Effector CD4-positive, alpha-beta T cell (primary cell): ENCODE data around the gene TRIM21.
"Not testable (repeated sequence)": the region's sequence is repeated elsewhere in the genome, so short reads cannot be mapped to it uniquely, and the experiment has no call there.

Experiments used
- DNase-seq: peaks from one replicate; pipeline ENCODE4 v3.0.0-alpha.2; 2020
- total RNA-seq: gene quantifications from one replicate; lab custom pipeline; 2026; lab: John Stamatoyannopoulos, UW

TRIM21 gene
- total RNA-seq = 20.3 reads per million, percentile 47 among the genes with 10 or more reads in this experiment

GRCh38 chr11:4393209-4393857 is at the start of gene TRIM21:
TSS of gene TRIM21 (minus strand) at chr11:4393702. CDS start at chr11:4390409, 3,293 bp downstream.
- DNase-seq = peak; percentile 73

GRCh38 chr11:4441515-4441914 is 48.0 kb upstream of the TRIM21 start:
- no peak for DNase-seq

GRCh38 chr11:4436411-4436810 is 42.9 kb upstream of the TRIM21 start:
- DNase-seq = no peak

GRCh38 chr11:4433856-4434255 is 40.4 kb upstream of the TRIM21 start:
- DNase-seq = no peak

- DNase-seq = no peak
Measured at GRCh38 chr11:4430051-4430450, 36.5 kb upstream of the TRIM21 start.

- DNase-seq = no peak
Measured at GRCh38 chr11:4418403-4418802, 24.9 kb upstream of the TRIM21 start.

- DNase-seq = no peak
Measured at GRCh38 chr11:4416816-4417215, 23.3 kb upstream of the TRIM21 start.

- DNase-seq = no peak
Measured at GRCh38 chr11:4416306-4416705, 22.8 kb upstream of the TRIM21 start.

- DNase-seq = not testable (repeated sequence)
Measured at GRCh38 chr11:4406206-4406605, 12.7 kb upstream of the TRIM21 start.

- no peak for DNase-seq
Measured at GRCh38 chr11:4393858-4394223, 339 bp upstream of the TRIM21 start.

GRCh38 chr11:4388221-4388620 is 5.3 kb downstream of the TRIM21 start:
- no peak for DNase-seq

GRCh38 chr11:4385978-4386740 is 7.3 kb downstream of the TRIM21 start:
- DNase-seq = no peak

- no peak for DNase-seq
Measured at GRCh38 chr11:4381901-4382300, 11.6 kb downstream of the TRIM21 start.

GRCh38 chr11:4375431-4376140 is 17.9 kb downstream of the TRIM21 start:
- no peak for DNase-seq

GRCh38 chr11:4370166-4370565 is 23.3 kb downstream of the TRIM21 start:
- no peak for DNase-seq

- no peak for DNase-seq
Measured at GRCh38 chr11:4368286-4368685, 25.2 kb downstream of the TRIM21 start, which contains the start of gene OR52B4. TSS of gene OR52B4 (minus strand) at chr11:4368386. CDS start at chr11:4368295, 91 bp downstream.

- DNase-seq = not testable (repeated sequence)
Measured at GRCh38 chr11:4348142-4348541, 45.4 kb downstream of the TRIM21 start.

GRCh38 chr11:4345366-4345765 is 48.1 kb downstream of the TRIM21 start:
- not testable (repeated sequence) for DNase-seq
